Ascending aorta (tissue), 2 donors: Measurements from ENCODE around the gene TPSD1. TPM values are rescaled to one million over a fixed set of nuclear protein-coding genes. Genes with fewer than 3 reads are reported as not detected.

Source experiments
- DNase-seq, 2 donors: peaks; one replicate each; pipeline ENCODE4 v3.0.0-alpha.2; 2019; ENCODE audit warnings: low spot score in 2 of 2
- H3K27ac ChIP-seq, 2 donors: fragments of 200-600 bp; sonication (generic); one replicate each; pipeline ENCODE4 v1.5.1; 2016 to 2017; ENCODE audit warnings: mild to moderate bottlenecking in 1 of 2
- H3K27me3 ChIP-seq: fragments of 200-600 bp; sonication (generic); one replicate; pipeline ENCODE4 v1.5.1; 2017
- H3K36me3 ChIP-seq, 2 donors: fragments of 200-600 bp; sonication (generic); one replicate each; pipeline ENCODE4 v1.5.1; 2016
- H3K4me1 ChIP-seq, 2 donors: fragments of 200-600 bp; sonication (generic); one replicate each; pipeline ENCODE4 v1.5.1; 2016 to 2017; ENCODE audit warnings: mild to moderate bottlenecking in 1 of 2
- H3K4me3 ChIP-seq, 2 donors: fragments of 200-600 bp; sonication (generic); one replicate each; pipeline ENCODE4 v1.5.1; 2016 to 2017; ENCODE audit warnings: mild to moderate bottlenecking in 1 of 2
- H3K9me3 ChIP-seq, 2 donors: fragments of 200-600 bp; sonication (generic); one replicate each; pipeline ENCODE4 v1.5.1; 2016
- CTCF ChIP-seq, 3 experiments: fragments of 200-600 bp in 2 of 3; fragments of 450-650 bp in 1 of 3; sonication (generic) in 2 of 3; IDR thresholded peaks; one replicate each; pipeline ENCODE4 v1.5.1; 2016 to 2019; ENCODE audit warnings: antibody characterized with exemption in 3 of 3, mild to moderate bottlenecking in 1 of 3, moderate library complexity in 1 of 3
- intact Hi-C: fragments of 100-400 bp; cut with DNase I; formaldehyde crosslinking; loops from one replicate; pipeline ENCODE4 v1.15.1; 2023
- total RNA-seq: library from RNA; depleted of rRNA; stranded (reverse); fragments of >200 nt; gene quantifications from one replicate; pipeline ENCODE4 v1.1.0, GENCODE V29; 2016

TPSD1 gene
- total RNA-seq, 1 donor from 2014 or later = 20.8 TPM

GRCh38 chr16:1273816-1274215, 17.9 kb downstream of the TPSD1 start:
- H3K27me3 ChIP-seq = no peaks in the 10 kb centered on the region
- TF ChIP-seq CTCF (IDR thresholded peaks at IDR 0.05) = no peak

GRCh38 chr16:1274767-1275166, 18.9 kb downstream of the TPSD1 start:
- no peak for DNase-seq
- no peak for TF ChIP-seq CTCF (IDR thresholded peaks at IDR 0.05)
- Histone ChIP-seq H3K4me3 (no peak overlapping the region), H3K27me3 (no peaks in the 10 kb centered on the region), H3K36me3 (no peaks in the 10 kb centered on the region), H3K4me1 (no peaks in the 10 kb centered on the region), H3K9me3 (no peaks in the 10 kb centered on the region), H3K27ac (no peak overlapping the region)
- intact Hi-C loops = no loop called here

More at GRCh38 chr16:1273816-1274215, 17.9 kb downstream of the TPSD1 start:
- Histone ChIP-seq H3K4me1 (no peaks in the 10 kb centered on the region), H3K36me3 (no peaks in the 10 kb centered on the region), H3K27ac (no peak overlapping the region), H3K9me3 (no peaks in the 10 kb centered on the region), H3K4me3 (no peak overlapping the region)
- no peak for DNase-seq
- intact Hi-C loops = no loop called here

- intact Hi-C loops = no loop called here
- Histone ChIP-seq H3K36me3 (no peaks in the 10 kb centered on the region), H3K9me3 (no peaks in the 10 kb centered on the region), H3K27me3 (no peaks in the 10 kb centered on the region), H3K27ac (no peak overlapping the region), H3K4me3 (no peak overlapping the region), H3K4me1 (no peaks in the 10 kb centered on the region)
- no peak for DNase-seq
- TF ChIP-seq CTCF (IDR thresholded peaks at IDR 0.05) = no peak
Observed at GRCh38 chr16:1275791-1276579, 20.1 kb downstream of the TPSD1 start.

GRCh38 chr16:1276580-1276878, 20.7 kb downstream of the TPSD1 start:
- H3K27me3 ChIP-seq = no peaks in the 10 kb centered on the region
- H3K4me1 ChIP-seq = no peaks in the 10 kb centered on the region
- intact Hi-C loops = no loop called here

GRCh38 chr16:1277151-1277598, 21.3 kb downstream of the TPSD1 start:
- intact Hi-C loops = no loop called here
- Histone ChIP-seq H3K4me3 (no peak overlapping the region), H3K9me3 (no peaks in the 10 kb centered on the region), H3K36me3 (no peaks in the 10 kb centered on the region), H3K27ac (no peak overlapping the region), H3K27me3 (no peaks in the 10 kb centered on the region), H3K4me1 (no peaks in the 10 kb centered on the region)
- no peak for DNase-seq
- TF ChIP-seq CTCF (IDR thresholded peaks at IDR 0.05) = no peak

More at GRCh38 chr16:1276580-1276878, 20.7 kb downstream of the TPSD1 start:
- H3K36me3 ChIP-seq = no peaks in the 10 kb centered on the region
- no peaks in the 10 kb centered on the region for H3K9me3 ChIP-seq
- no peak for DNase-seq
- no peak overlapping the region for H3K4me3 ChIP-seq
- no peak overlapping the region for H3K27ac ChIP-seq
- no peak for TF ChIP-seq CTCF (IDR thresholded peaks at IDR 0.05)
